Loucy (cell line): ENCODE results near the gene PDE4D.

Source experiments
- H2AFZ ChIP-seq: fragments of 200-600 bp; sonication (generic); 2 replicates; pipeline ENCODE4 v1.6.0; 2016; ENCODE audit warnings: antibody characterized with exemption, mild to moderate bottlenecking, low read length, moderate library complexity
- H3F3A ChIP-seq: fragments of 200-600 bp; 2 replicates; pipeline ENCODE4 v1.6.0; 2016; ENCODE audit warnings: antibody characterized with exemption, low read depth, mild to moderate bottlenecking
- H3K27me3 ChIP-seq: fragments of 200-600 bp; sonication (generic); 2 replicates; pipeline ENCODE4 v1.6.1; 2014; ENCODE audit warnings: low read length, mild to moderate bottlenecking; ENCODE audit not compliant: insufficient read depth, poor library complexity, severe bottlenecking
- H3K36me3 ChIP-seq: fragments of 200-600 bp; sonication (generic); 2 replicates; pipeline ENCODE4 v1.6.1; 2016; ENCODE audit warnings: low read length; ENCODE audit not compliant: insufficient read depth
- H3K4me1 ChIP-seq: fragments of 200-600 bp; sonication (generic); 2 replicates; pipeline ENCODE4 v1.5.1; 2014; ENCODE audit warnings: low read length, mild to moderate bottlenecking; ENCODE audit not compliant: insufficient read depth, poor library complexity, severe bottlenecking
- H3K4me2 ChIP-seq: fragments of 200-600 bp; sonication (generic); 2 replicates; pipeline ENCODE4 v1.6.0; 2014; ENCODE audit warnings: antibody characterized with exemption, low read length, low read depth, mild to moderate bottlenecking; ENCODE audit not compliant: poor library complexity, severe bottlenecking
- H3K4me3 ChIP-seq: fragments of 200-600 bp; sonication (generic); 2 replicates; pipeline ENCODE4 v1.5.1; 2014; ENCODE audit warnings: low read length, mild to moderate bottlenecking, mixed read lengths; ENCODE audit not compliant: poor library complexity, severe bottlenecking
- H3K79me2 ChIP-seq: fragments of 200-600 bp; sonication (generic); 2 replicates; pipeline ENCODE4 v1.6.1; 2014; ENCODE audit warnings: low read length; ENCODE audit not compliant: insufficient read depth
- H3K9ac ChIP-seq: fragments of 200-600 bp; sonication (generic); 2 replicates; pipeline ENCODE4 v1.6.0; 2014; ENCODE audit warnings: mild to moderate bottlenecking, low read depth, low read length, moderate library complexity; ENCODE audit not compliant: poor library complexity, severe bottlenecking
- H3K9me2 ChIP-seq: fragments of 200-600 bp; sonication (generic); replicated peaks from 2 replicates; pipeline ENCODE4 v1.6.1; 2016; ENCODE audit warnings: low read depth, low read length, mixed read lengths
- H3K9me3 ChIP-seq: fragments of 200-600 bp; sonication (generic); 2 replicates; pipeline ENCODE4 v1.6.1; 2014; ENCODE audit warnings: mild to moderate bottlenecking, antibody characterized with exemption, low read length, low read depth; ENCODE audit not compliant: insufficient read depth
- H4K20me1 ChIP-seq: fragments of 200-600 bp; sonication (generic); 2 replicates; pipeline ENCODE4 v1.6.0; 2014; ENCODE audit warnings: antibody characterized with exemption, low read length, mild to moderate bottlenecking; ENCODE audit not compliant: insufficient read depth, poor library complexity, severe bottlenecking
- EZH2phosphoT487 ChIP-seq: fragments of 200-600 bp; IDR thresholded peaks from 2 replicates; pipeline ENCODE4 v1.6.1; 2018; ENCODE audit warnings: antibody characterized with exemption, mild to moderate bottlenecking, moderate library complexity, borderline replicate concordance
- TF ChIP-seq, protein P1 (sequence below): fragments of 200-600 bp; sonication (generic); conservative IDR thresholded peaks from 2 replicates; pipeline ENCODE4 v1.5.1; 2014; ENCODE audit warnings: mild to moderate bottlenecking, antibody characterized with exemption, low read length

Gene PDE4D

DNA sequence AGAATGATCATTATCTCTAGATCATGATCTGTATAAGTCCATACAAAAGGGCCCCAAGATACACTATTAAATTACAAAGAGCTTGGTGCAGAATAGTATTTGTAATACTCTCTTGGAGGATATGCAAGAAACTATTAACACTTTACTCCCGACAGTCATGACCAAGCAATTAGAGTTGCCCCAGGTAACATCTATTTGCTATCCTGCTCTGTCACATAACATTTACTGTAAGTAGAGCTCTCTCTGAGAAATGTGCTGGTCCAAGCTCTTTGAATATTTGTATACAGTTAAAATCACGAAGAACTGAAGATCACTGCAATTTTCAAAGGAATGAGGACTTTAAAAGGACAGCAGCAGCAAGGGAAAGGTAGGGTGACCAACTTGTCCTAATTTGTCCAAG, 757.0 kb downstream of the PDE4D start:
- Histone ChIP-seq H3K36me3 (no peaks in the 10 kb centered on the region), H4K20me1 (no peaks in the 10 kb centered on the region), H2AFZ (no peak overlapping the region), H3K4me1 (no peaks in the 10 kb centered on the region), H3K9me3 (no peaks in the 10 kb centered on the region), H3K9me2 (no peaks in the 10 kb centered on the region), H3F3A (no peaks in the 10 kb centered on the region), H3K27me3 (no peaks in the 10 kb centered on the region), H3K9ac (no peak overlapping the region), H3K4me2 (no peak overlapping the region), H3K79me2 (no peaks in the 10 kb centered on the region), H3K4me3 (no peak overlapping the region)
- TF ChIP-seq, protein P1, sequence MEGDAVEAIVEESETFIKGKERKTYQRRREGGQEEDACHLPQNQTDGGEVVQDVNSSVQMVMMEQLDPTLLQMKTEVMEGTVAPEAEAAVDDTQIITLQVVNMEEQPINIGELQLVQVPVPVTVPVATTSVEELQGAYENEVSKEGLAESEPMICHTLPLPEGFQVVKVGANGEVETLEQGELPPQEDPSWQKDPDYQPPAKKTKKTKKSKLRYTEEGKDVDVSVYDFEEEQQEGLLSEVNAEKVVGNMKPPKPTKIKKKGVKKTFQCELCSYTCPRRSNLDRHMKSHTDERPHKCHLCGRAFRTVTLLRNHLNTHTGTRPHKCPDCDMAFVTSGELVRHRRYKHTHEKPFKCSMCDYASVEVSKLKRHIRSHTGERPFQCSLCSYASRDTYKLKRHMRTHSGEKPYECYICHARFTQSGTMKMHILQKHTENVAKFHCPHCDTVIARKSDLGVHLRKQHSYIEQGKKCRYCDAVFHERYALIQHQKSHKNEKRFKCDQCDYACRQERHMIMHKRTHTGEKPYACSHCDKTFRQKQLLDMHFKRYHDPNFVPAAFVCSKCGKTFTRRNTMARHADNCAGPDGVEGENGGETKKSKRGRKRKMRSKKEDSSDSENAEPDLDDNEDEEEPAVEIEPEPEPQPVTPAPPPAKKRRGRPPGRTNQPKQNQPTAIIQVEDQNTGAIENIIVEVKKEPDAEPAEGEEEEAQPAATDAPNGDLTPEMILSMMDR, result no peak
- TF ChIP-seq EZH2phosphoT487, result no peak

- Histone ChIP-seq H3F3A (no peaks in the 10 kb centered on the region), H4K20me1 (no peaks in the 10 kb centered on the region), H2AFZ (no peak overlapping the region), H3K4me1 (no peaks in the 10 kb centered on the region), H3K79me2 (no peaks in the 10 kb centered on the region), H3K36me3 (no peaks in the 10 kb centered on the region), H3K9me2 (no peaks in the 10 kb centered on the region), H3K9me3 (no peaks in the 10 kb centered on the region), H3K9ac (no peak overlapping the region), H3K4me3 (no peak overlapping the region), H3K4me2 (no peak overlapping the region), H3K27me3 (no peaks in the 10 kb centered on the region)
- TF ChIP-seq EZH2phosphoT487, result no peak
- TF ChIP-seq, protein P1, result no peak
Measured at GRCh38 chr5:59134471-59135163, 758.9 kb downstream of the PDE4D start.

DNA sequence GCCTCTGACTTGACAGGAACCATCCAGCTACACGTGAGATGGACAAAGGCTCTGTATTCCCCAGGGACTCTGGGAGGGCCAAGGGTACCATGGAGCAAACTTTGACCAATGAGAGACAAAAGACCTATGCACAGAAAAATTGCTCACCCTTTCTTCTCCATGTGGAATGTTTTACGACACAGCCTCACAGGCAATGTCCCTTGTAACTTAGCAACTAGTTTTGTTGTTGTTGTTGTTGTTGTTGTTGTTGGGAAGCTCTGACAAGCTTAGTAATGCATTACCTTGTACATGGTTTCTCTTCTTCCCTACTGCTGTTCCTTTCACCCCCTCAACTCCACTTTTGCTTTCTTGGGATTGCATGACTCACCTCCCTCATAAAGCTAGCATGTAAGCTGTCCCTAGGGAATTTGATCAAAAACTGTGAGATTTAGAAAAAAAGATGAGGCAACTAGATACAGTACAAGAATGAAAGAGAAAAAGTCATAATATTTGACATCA, 759.7 kb downstream of the PDE4D start:
- Histone ChIP-seq H3K9me2 (no peaks in the 10 kb centered on the region), H2AFZ (no peak overlapping the region), H3K79me2 (no peaks in the 10 kb centered on the region), H3K9me3 (no peaks in the 10 kb centered on the region), H3K9ac (no peak overlapping the region), H3K4me1 (no peaks in the 10 kb centered on the region), H3K4me2 (no peak overlapping the region), H4K20me1 (no peaks in the 10 kb centered on the region), H3K36me3 (no peaks in the 10 kb centered on the region), H3K4me3 (no peak overlapping the region), H3K27me3 (no peaks in the 10 kb centered on the region), H3F3A (no peaks in the 10 kb centered on the region)
- no peak for TF ChIP-seq EZH2phosphoT487
- TF ChIP-seq, protein P1, result no peak
